K562 (cell line): Measurements from ENCODE around the gene PPP1R14C. TPM values are rescaled to one million over a fixed set of nuclear protein-coding genes. Genes with fewer than 3 reads are reported as not detected.

ENCODE experiments used
- ATAC-seq: fragments of 200-7000 bp; cut with Tn5 transposase; 3 replicates; pipeline ENCODE4 v1.9.1; 2020; ENCODE audit warnings: moderate library complexity
- BruUV-seq: library from RNA; stranded (reverse); fragments of 400-500 nt; replicated peaks from 2 replicates; lab custom pipeline; 2021; lab: Mats Ljungman, UMichigan
- CTCF ChIA-PET: fragments of 300-600 bp; formaldehyde crosslinking; extraction: SDS; loops from one replicate; lab custom pipeline; 2021; ENCODE audit warnings: low intra/inter-chr PET ratio; lab: Yijun Ruan, JAX
- POLR2A ChIA-PET: fragments of 300-600, 350-650 bp; sonication (Branson Sonifier 250); formaldehyde crosslinking; extraction: SDS; loops from one replicate; lab custom pipeline; 2021; ENCODE audit warnings: antibody characterized with exemption, inconsistent platforms; lab: Yijun Ruan, JAX
- DNase-seq, 4 experiments: peaks; one replicate each; pipeline versions ENCODE4 v3.0.0 to v3.0.0-alpha.2; 2011 to 2018; ENCODE audit warnings: low spot score in 3 of 4, mixed read lengths in 3 of 4; ENCODE audit errors: extremely low read depth in 1 of 4
- FAIRE-seq: peaks from 2 replicates; lab custom pipeline; 2011; peaks lifted over from hg19 to GRCh38; lab: Jason Lieb, UNC
- H2AFZ ChIP-seq: 2 replicates; pipeline ENCODE4 v1.6.0; 2011; ENCODE audit warnings: low read depth, low read length, control low read depth, inconsistent platforms
- H3K27ac ChIP-seq: fragments of 200-600 bp; 3 replicates; pipeline ENCODE4 v1.8.0; 2011; ENCODE audit warnings: low read depth, mild to moderate bottlenecking, control low read depth, inconsistent platforms, low read length, moderate library complexity, mixed read lengths; ENCODE audit errors: extremely low read depth
- H3K27me3 ChIP-seq, 2 experiments: fragments of 300-600 bp in 1 of 2; 2 replicates in 1 of 2; 3 replicates in 1 of 2; pipeline versions ENCODE4 v1.6.0 to v1.8.0; 2011; ENCODE audit warnings: inconsistent platforms in 2 of 2, low read length in 2 of 2, mild to moderate bottlenecking in 1 of 2, mixed read lengths in 1 of 2, moderate library complexity in 1 of 2; ENCODE audit not compliant: control insufficient read depth in 2 of 2, insufficient read depth in 2 of 2
- H3K36me3 ChIP-seq: fragments of 300-600 bp; 3 replicates; pipeline ENCODE4 v1.8.0; 2011; ENCODE audit warnings: mild to moderate bottlenecking, low read length, inconsistent platforms; ENCODE audit not compliant: control insufficient read depth, insufficient read depth
- H3K4me1 ChIP-seq, 2 experiments: fragments of 200-600 bp in 1 of 2; replicated peaks in 1 of 2; 2 replicates in 1 of 2; 3 replicates in 1 of 2; pipeline versions ENCODE4 v1.5.1 to v1.8.0; 2011; ENCODE audit warnings: inconsistent platforms in 2 of 2, low read length in 2 of 2, mild to moderate bottlenecking in 1 of 2, mixed read lengths in 1 of 2, moderate library complexity in 1 of 2; ENCODE audit not compliant: control insufficient read depth in 2 of 2, insufficient read depth in 2 of 2
- H3K4me2 ChIP-seq: 2 replicates; pipeline ENCODE4 v1.6.1; 2011; ENCODE audit warnings: low read length, control low read depth, inconsistent platforms, mixed read lengths; ENCODE audit not compliant: insufficient read depth
- H3K4me3 ChIP-seq: fragments of 200-600 bp; sonication (generic), shearing (Covaris generic); 2 replicates; pipeline ENCODE4 v1.5.1; 2016; ENCODE audit warnings: control low read depth, inconsistent platforms
- H3K79me2 ChIP-seq: fragments of 200-600 bp; 3 replicates; pipeline ENCODE4 v1.8.0; 2011; ENCODE audit warnings: low read length, inconsistent platforms; ENCODE audit not compliant: control insufficient read depth, insufficient read depth
- H3K9ac ChIP-seq, 2 experiments: 2 replicates each; pipeline versions ENCODE4 v1.6.0 to v1.6.1; 2011; ENCODE audit warnings: low read depth in 2 of 2, low read length in 2 of 2, control low read depth in 1 of 2, inconsistent platforms in 1 of 2, mild to moderate bottlenecking in 1 of 2, mixed read lengths in 1 of 2; ENCODE audit not compliant: insufficient read depth in 1 of 2
- H3K9me1 ChIP-seq: one replicate; pipeline ENCODE4 v1.6.0; 2011; ENCODE audit warnings: inconsistent platforms, mild to moderate bottlenecking, low read length, moderate library complexity; ENCODE audit not compliant: control insufficient read depth, insufficient read depth
- H3K9me3 ChIP-seq: replicated peaks from 2 replicates; pipeline ENCODE4 v1.5.1; 2011; ENCODE audit warnings: low read depth, low read length, inconsistent platforms; ENCODE audit not compliant: control insufficient read depth, insufficient read depth
- H4K20me1 ChIP-seq: replicated peaks from 2 replicates; pipeline ENCODE4 v1.6.1; 2011; ENCODE audit warnings: low read length, inconsistent platforms, mixed read lengths; ENCODE audit not compliant: control insufficient read depth, insufficient read depth
- ADNP ChIP-seq: fragments of 200-800 bp; sonication (Bioruptor generic); IDR thresholded peaks from 2 replicates; pipeline ENCODE4 v1.6.1; 2016; ENCODE audit warnings: missing genetic modification characterization, missing compliant biosample characterization
- ARID1B ChIP-seq: fragments of 450-650 bp; IDR thresholded peaks from 2 replicates; pipeline ENCODE4 v1.6.1; 2016; ENCODE audit warnings: antibody characterized with exemption, mild to moderate bottlenecking, inconsistent platforms
- BMI1 ChIP-seq: fragments of 150-350 bp; IDR thresholded peaks from 2 replicates; pipeline ENCODE4 v1.6.1; 2014; ENCODE audit warnings: low read length
- BRD9 ChIP-seq: fragments of 450-650 bp; IDR thresholded peaks from 2 replicates; pipeline ENCODE4 v1.6.1; 2018; ENCODE audit warnings: low read depth; ENCODE audit not compliant: partially characterized antibody
- CSDE1 ChIP-seq, 2 experiments: fragments of 450-650 bp; IDR thresholded peaks; 2 replicates each; pipeline ENCODE4 v1.6.1; 2016; ENCODE audit warnings: mild to moderate bottlenecking in 1 of 2
- ETV6 ChIP-seq, 3 experiments: fragments of 150-350 bp in 1 of 3; sonication (generic) in 1 of 3; formaldehyde crosslinking in 1 of 3; IDR thresholded peaks; 2 replicates each; pipeline versions ENCODE4 v1.6.1 to v1.8.0; 2014 to 2022; ENCODE audit warnings: borderline replicate concordance in 2 of 3, low read depth in 2 of 3, antibody characterized with exemption in 1 of 3, low read length in 1 of 3, mild to moderate bottlenecking in 1 of 3, missing genetic modification reagents in 1 of 3
- FOXK2 ChIP-seq, 2 experiments: fragments of 450-650 bp; IDR thresholded peaks in 1 of 2; conservative IDR thresholded peaks in 1 of 2; 2 replicates each; pipeline ENCODE4 v1.6.1; 2016; ENCODE audit warnings: low read depth in 2 of 2, mild to moderate bottlenecking in 1 of 2
- HDGF ChIP-seq: fragments of 450-650 bp; IDR thresholded peaks from 2 replicates; pipeline ENCODE4 v1.6.1; 2016
- KLF1 ChIP-seq: fragments of 450-650 bp; IDR thresholded peaks from 2 replicates; pipeline ENCODE4 v1.6.1; 2016; ENCODE audit warnings: missing genetic modification characterization, missing compliant biosample characterization
- MTA3 ChIP-seq: fragments of 450-650 bp; formaldehyde crosslinking; IDR thresholded peaks from 2 replicates; pipeline ENCODE4 v1.6.1; 2017; ENCODE audit warnings: mild to moderate bottlenecking, borderline replicate concordance
- RBFOX2 ChIP-seq: fragments of 200-400 bp; formaldehyde crosslinking; IDR thresholded peaks from 2 replicates; pipeline ENCODE4 v1.6.1; 2017; ENCODE audit warnings: low read depth, mild to moderate bottlenecking, low read length, moderate library complexity
- RBM22 ChIP-seq: fragments of 200-400 bp; formaldehyde crosslinking; IDR thresholded peaks from 2 replicates; pipeline ENCODE4 v1.6.1; 2018; ENCODE audit warnings: low read length, low read depth; ENCODE audit not compliant: poor library complexity, severe bottlenecking
- SMAD4 ChIP-seq: fragments of 250-450 bp; sonication (Bioruptor Pico); conservative IDR thresholded peaks from 2 replicates; pipeline ENCODE4 v1.8.0; 2021; ENCODE audit warnings: inconsistent platforms, mild to moderate bottlenecking, moderate library complexity
- THAP12 ChIP-seq: fragments of 250-450 bp; sonication (Bioruptor Pico); IDR thresholded peaks from 2 replicates; pipeline ENCODE4 v1.9.0; 2021; ENCODE audit warnings: mild to moderate bottlenecking, inconsistent platforms
- ZFX ChIP-seq: sonication (generic); formaldehyde crosslinking; IDR thresholded peaks from 2 replicates; pipeline ENCODE4 v1.8.0; 2022; ENCODE audit warnings: mild to moderate bottlenecking, missing genetic modification reagents, moderate library complexity
- ZNF124 ChIP-seq: sonication (generic); formaldehyde crosslinking; IDR thresholded peaks from 2 replicates; pipeline ENCODE4 v1.8.1; 2022; ENCODE audit warnings: missing genetic modification reagents
- WGBS: fragments of 100-300 bp; shearing (Covaris generic); methylation state at CpG from one replicate; pipeline ENCODE4 v1.1.6; 2016; ENCODE audit warnings: low coverage, mixed read lengths; ENCODE audit not compliant: insufficient coverage; ENCODE audit errors: missing lambda C conversion rate; 5-methylcytosine and 5-hydroxymethylcytosine counted together
- in situ Hi-C: fragments of 300-500 bp; cut with MboI; formaldehyde crosslinking; loops from 4 replicates; pipeline ENCODE4 v1.15.0; 2018; ENCODE audit warnings: inconsistent platforms, mixed read lengths
- intact Hi-C: fragments of 100-400 bp; cut with micrococcal nuclease; formaldehyde crosslinking; loops from 2 replicates; pipeline ENCODE4 v1.14.2; 2022
- polyA plus RNA-seq, 8 experiments: library from polyadenylated mRNA; depleted of rRNA in 4 of 8; stranded (reverse) in 5 of 8; unstranded in 3 of 8; fragments of >200 nt; fragmentation: Nextera tagmentation in 2 of 8; fragmentation: Illumina TruSeq in 1 of 8; extraction: Ambion mirVana in 2 of 8; extraction: Trizol in 1 of 8; gene quantifications; 2 replicates each; pipeline versions ENCODE4 v1.2.1 to v1.2.3, GENCODE V29; 2011 to 2014; ENCODE audit warnings: inconsistent platforms in 1 of 8, missing spikeins in 1 of 8
- total RNA-seq, 7 experiments: library from RNA; depleted of rRNA in 6 of 7; stranded (reverse); fragments of >200 nt in 6 of 7; fragmentation: Illumina TruSeq in 2 of 7; extraction: Trizol in 2 of 7; gene quantifications; 2 replicates each; pipeline versions ENCODE4 v1.2.1 to v1.2.3, GENCODE V29; 2011 to 2021; ENCODE audit warnings: low replicate concordance in 1 of 7
- TF ChIP-seq, protein P1 (sequence below): fragments of 250-450 bp; sonication (Bioruptor Pico); IDR thresholded peaks from 2 replicates; pipeline ENCODE4 v1.8.0; 2022; ENCODE audit warnings: moderate library complexity, mild to moderate bottlenecking, inconsistent platforms

The PPP1R14C gene
- total and polyA plus RNA-seq, 9 of the 15 experiments (the other 6 are each of a cell fraction or from before 2014, with no cell fraction given): 4.5 to 16.6 (median 11.9) TPM

DNA sequence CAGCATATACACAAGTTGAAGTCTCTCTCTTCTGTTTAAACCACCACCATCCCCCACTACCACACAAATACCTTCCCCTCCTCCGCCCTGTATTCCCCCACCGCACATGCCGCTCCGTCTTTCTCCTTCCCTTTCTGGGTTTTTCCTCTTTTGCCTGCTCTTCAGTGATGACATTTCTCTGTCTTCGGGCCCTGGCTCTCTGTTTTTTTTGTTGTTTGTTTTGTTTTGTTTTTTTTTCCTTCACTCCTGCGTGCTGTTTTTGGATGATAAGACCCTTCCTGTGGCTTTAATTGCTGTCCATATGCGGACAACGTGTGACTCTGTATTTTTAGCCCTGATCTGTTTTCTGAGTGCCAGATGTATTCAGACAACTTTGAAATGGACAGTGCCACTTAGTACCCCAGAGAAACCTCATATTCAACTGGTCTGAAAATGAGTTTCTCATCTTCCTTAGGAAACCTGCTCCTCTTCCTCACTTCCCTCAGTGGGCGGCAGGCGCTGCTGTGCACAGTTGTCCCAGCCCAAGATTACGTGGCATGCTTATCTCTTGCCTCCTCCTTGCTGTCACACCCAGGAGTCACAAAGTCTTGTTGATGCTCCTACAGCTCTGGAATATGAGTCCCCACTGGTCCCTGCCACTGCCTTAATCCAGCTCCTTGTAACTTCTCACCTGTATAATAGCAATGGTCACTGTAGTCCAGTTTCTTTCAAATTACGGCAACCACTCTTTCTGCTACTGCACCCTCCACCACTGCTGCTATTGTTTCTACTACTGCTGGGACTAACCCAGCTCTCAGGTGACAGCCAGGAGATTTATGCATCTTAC is 8.2 kb downstream of the PPP1R14C start:
- peak overlapping the region; percentile 81 for H3K4me2 ChIP-seq
- no TSS peak for BruUV-seq
- no peaks in the 10 kb centered on the region for H3K9me3 ChIP-seq
- peak overlapping the region; percentile 68 to 75; a peak in 3 of 4 replicates for H3K9ac ChIP-seq
- no peaks in the 10 kb centered on the region for H3K9me1 ChIP-seq
- peaks cover 62% of the 10 kb centered on the region for H3K79me2 ChIP-seq
- 0% methylated on average over 12 of the region's 12 CpGs for WGBS
- H3K27me3 ChIP-seq: no peaks in the 10 kb centered on the region
- H3K36me3 ChIP-seq: no peaks in the 10 kb centered on the region; the same call in 2 of the 3 replicates
- intact Hi-C loops (loop anchor here (2.0 to 5.0 kb wide), 3 partner anchors 122 to 184 kb away; no protein-coding TSS in a partner anchor), in situ Hi-C loops (no loop called here)
- peaks cover 37 to 59% of the 10 kb centered on the region in 2 experiments for H3K4me1 ChIP-seq
- H2AFZ ChIP-seq: peak overlapping the region; percentile 86
- peak overlapping the region; percentile 17; the same call in 1 of the 2 replicates for H3K4me3 ChIP-seq
- H4K20me1 ChIP-seq: no peaks in the 10 kb centered on the region
- peak overlapping the region; percentile 93 for H3K27ac ChIP-seq
- ATAC-seq (peak; percentile 93), DNase-seq (peak; percentile 85 to 96 (median 90)), FAIRE-seq (peak; percentile 99)
- POLR2A ChIA-PET: interaction anchor here (0.5 to 2.9 kb wide), 6 partner anchors 10 to 80 kb away, joined by 3 to 15 read pairs (median 3); no protein-coding TSS in a partner anchor
- CTCF ChIA-PET: interaction anchor here (1.4 kb wide), 1 partner anchor 184 kb away, joined by 4 read pairs; no protein-coding TSS in a partner anchor
- TF ChIP-seq ZFX (CRISPR knock-in tag): no peak; the same call in 1 of the 2 replicates
- TF ChIP-seq THAP12 (CRISPR knock-in tag): 0 out of 2 replicates have a peak, but pooled peaks have one; percentile 40
- TF ChIP-seq ARID1B: peak; percentile 98
- TF ChIP-seq BMI1: no peak
- peak in 1 of 2 experiments; percentile 85; a peak in 2 of 4 replicates for TF ChIP-seq CSDE1 (IDR thresholded peaks at IDR 0.05)
- no peak for TF ChIP-seq ZNF124
- peak; percentile 89 to 94 for TF ChIP-seq FOXK2 (conservative IDR thresholded peaks at IDR 0.05 in 1 of 2, IDR thresholded peaks at IDR 0.05 in 1 of 2; ENCODE audit: low read depth in 2 of 2)
- TF ChIP-seq RBM22: no peak
- TF ChIP-seq SMAD4: peak; percentile 75
- 0 out of 2 replicates have a peak, but pooled peaks have one; percentile 14 for TF ChIP-seq ADNP (tag)
- peak; percentile 91 for TF ChIP-seq MTA3
- peak; percentile 93 for TF ChIP-seq KLF1
- TF ChIP-seq, protein P1, sequence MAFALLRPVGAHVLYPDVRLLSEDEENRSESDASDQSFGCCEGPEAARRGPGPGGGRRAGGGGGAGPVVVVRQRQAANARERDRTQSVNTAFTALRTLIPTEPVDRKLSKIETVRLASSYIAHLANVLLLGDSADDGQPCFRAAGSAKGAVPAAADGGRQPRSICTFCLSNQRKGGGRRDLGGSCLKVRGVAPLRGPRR: no peak
- peak; percentile 87; the same call in 1 of the 2 replicates for TF ChIP-seq HDGF
- TF ChIP-seq BRD9: peak; percentile 96
- 0 out of 2 replicates have a peak, but pooled peaks have one; percentile 20 for TF ChIP-seq RBFOX2
- peak in 1 of 2 experiments; percentile 44; a peak in 1 of 4 replicates for TF ChIP-seq ETV6 (IDR thresholded peaks at IDR 0.05; ENCODE audit: borderline replicate concordance in 1 of 2, low read depth in 2 of 2, low read length in 1 of 2)
- no peak for TF ChIP-seq ETV6 (CRISPR knock-in tag; IDR thresholded peaks at IDR 0.05; ENCODE audit: borderline replicate concordance)
